ENCODE measurements around the gene AHRR.
"Not testable (repeated sequence)": the region's sequence is repeated elsewhere in the genome, so short reads cannot be mapped to it uniquely, and the experiment has no call there.

- TF ChIP-seq CTCF, POLR2A (IDR thresholded peaks at IDR 0.05): not testable (repeated sequence)
Observed at GRCh38 chr5:291345-291744, 30.2 kb upstream of the AHRR start.
